PFSK-1 (cell line): Measurements from ENCODE around the gene RBP4.

Experiments
- FOXP2 ChIP-seq: optimal IDR thresholded peaks from 2 replicates; pipeline ENCODE3; 2011; ENCODE audit warnings: borderline replicate concordance, control low read depth, inconsistent platforms; ENCODE audit not compliant: insufficient read depth; ENCODE audit errors: extremely low read length, extremely low read depth
- POLR2AphosphoS5 ChIP-seq: IDR thresholded peaks from 2 replicates; pipeline ENCODE4 v1.6.1; 2012; ENCODE audit warnings: low read depth, mild to moderate bottlenecking, control low read depth, low read length, moderate library complexity
- REST ChIP-seq, 2 experiments: IDR thresholded peaks; 2 replicates each; pipeline versions ENCODE4 v1.6.1 to v1.8.0; 2011 to 2012; ENCODE audit warnings: low read depth in 2 of 2, low read length in 2 of 2, control low read depth in 1 of 2, inconsistent platforms in 1 of 2, mild to moderate bottlenecking in 1 of 2, moderate library complexity in 1 of 2; ENCODE audit not compliant: insufficient read depth in 1 of 2
- SIN3A ChIP-seq: IDR thresholded peaks from 2 replicates; pipeline ENCODE4 v1.6.1; 2012; ENCODE audit warnings: mild to moderate bottlenecking, low read length, moderate library complexity, borderline replicate concordance; ENCODE audit not compliant: insufficient read depth
- TAF1 ChIP-seq: IDR thresholded peaks from 2 replicates; pipeline ENCODE4 v1.6.1; 2012; ENCODE audit warnings: low read length, control low read depth, borderline replicate concordance; ENCODE audit not compliant: insufficient read depth

Gene RBP4

GRCh38 chr10:93580828-93581227 is 20.2 kb downstream of the RBP4 start:
- no peak for TF ChIP-seq TAF1
- TF ChIP-seq REST (IDR thresholded peaks at IDR 0.05; ENCODE audit: insufficient read depth in 1 of 2, low read depth in 2 of 2, low read length in 2 of 2), result no peak
- no peak for TF ChIP-seq FOXP2
- no peak for TF ChIP-seq SIN3A
- no peak for TF ChIP-seq POLR2AphosphoS5

DNA sequence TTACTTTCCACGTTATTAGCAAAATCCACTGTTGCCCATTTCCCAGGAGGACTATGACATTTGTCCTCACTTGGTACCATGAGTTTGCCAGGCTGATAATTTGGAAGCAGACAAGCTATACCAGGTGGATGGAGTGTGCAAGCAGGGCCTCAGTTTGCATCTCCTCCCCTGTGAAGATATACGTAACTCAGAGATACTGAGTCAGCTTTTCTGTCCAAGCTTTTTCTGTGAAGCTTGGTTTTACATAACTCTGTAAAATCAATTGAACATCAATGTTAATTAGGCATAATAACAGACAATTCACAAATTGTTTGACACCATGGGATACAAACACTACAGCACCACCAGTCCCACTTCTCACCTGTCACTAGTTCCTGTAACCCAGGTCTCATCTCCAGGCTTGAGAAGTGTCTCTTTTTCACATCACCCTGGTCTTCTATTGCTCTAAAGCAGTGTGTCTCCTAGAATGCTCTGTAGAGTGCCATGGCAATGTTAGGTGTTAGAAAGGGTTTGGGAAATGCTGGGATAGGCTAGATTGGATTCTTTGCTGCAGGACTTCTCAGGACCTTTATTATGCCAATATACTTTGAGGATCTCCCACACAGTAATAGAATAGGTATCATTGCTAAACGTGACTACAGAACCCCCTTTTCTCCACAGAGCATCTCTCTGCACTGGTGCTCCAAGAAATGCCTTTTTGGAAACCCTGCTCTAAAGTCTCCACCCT is 20.9 kb downstream of the RBP4 start:
- TF ChIP-seq SIN3A (no peak), POLR2AphosphoS5 (no peak), FOXP2 (no peak), TAF1 (no peak), REST (IDR thresholded peaks at IDR 0.05; ENCODE audit: insufficient read depth in 1 of 2, low read depth in 2 of 2, low read length in 2 of 2) (no peak)

DNA sequence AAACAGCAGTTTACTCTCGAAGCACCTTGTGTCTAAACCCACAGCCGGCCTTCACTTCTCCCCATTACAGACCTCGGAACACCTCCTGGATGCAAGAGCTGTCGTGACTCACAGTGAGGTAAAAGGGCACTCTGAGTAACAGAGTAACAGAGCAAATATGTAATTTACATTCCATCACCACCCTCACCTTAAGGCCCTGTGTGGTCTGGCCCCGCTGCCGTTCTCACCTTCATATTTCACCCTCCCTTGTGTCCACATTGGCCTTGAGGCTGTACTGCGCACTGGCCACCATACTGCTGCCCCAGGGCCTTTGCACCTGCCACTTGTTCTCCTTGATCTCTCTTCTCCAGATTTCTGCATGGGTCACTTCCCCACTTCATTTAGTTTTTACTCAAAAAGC is 21.9 kb downstream of the RBP4 start:
- TF ChIP-seq POLR2AphosphoS5 (no peak), REST (IDR thresholded peaks at IDR 0.05; ENCODE audit: insufficient read depth in 1 of 2, low read depth in 2 of 2, low read length in 2 of 2) (no peak), FOXP2 (no peak), TAF1 (no peak), SIN3A (no peak)

DNA sequence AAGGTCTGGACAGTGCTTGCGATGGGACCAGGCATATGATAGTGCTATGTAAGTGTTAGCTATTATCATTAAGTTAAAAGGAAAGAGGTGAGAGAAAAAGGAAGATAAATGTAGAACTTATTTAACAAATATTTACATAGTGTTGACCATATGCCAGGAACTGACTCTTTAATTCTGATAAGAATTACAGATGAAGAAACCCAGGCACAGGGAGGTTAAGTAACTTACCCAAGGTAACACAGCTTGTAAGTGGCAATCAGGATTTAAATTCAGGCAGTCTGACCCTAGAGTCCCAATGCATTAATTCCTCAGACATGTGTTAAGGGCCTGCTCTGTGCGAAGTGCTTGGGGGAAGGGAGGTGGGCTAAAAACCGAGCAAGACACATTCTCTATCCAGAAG is 23.5 kb downstream of the RBP4 start:
- TF ChIP-seq FOXP2 (no peak), TAF1 (no peak), SIN3A (no peak), REST (IDR thresholded peaks at IDR 0.05; ENCODE audit: insufficient read depth in 1 of 2, low read depth in 2 of 2, low read length in 2 of 2) (no peak), POLR2AphosphoS5 (no peak)

DNA sequence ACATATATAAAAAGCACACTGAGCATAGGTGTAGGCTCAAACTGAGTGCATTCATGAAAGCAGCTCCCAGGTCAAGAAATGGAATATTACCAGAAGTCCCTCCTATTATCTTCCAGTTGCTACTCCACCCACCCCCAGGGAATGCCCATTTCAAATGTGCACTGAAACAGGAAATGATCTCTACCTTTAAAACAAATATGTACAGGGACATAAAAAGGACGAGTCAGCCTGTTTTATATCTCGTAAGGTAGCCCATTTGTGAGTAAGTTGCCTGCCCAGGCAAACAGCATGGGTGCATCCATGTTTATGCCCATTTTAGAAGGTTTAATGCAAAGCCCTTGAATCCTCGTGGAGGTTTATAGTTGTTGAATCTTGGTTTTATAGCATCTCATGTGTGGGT is 24.1 kb downstream of the RBP4 start:
- TF ChIP-seq POLR2AphosphoS5 (no peak), REST (IDR thresholded peaks at IDR 0.05; ENCODE audit: insufficient read depth in 1 of 2, low read depth in 2 of 2, low read length in 2 of 2) (no peak), SIN3A (no peak)
